ENCODE results near the gene C2orf74. TPM values are rescaled to one million over a fixed set of nuclear protein-coding genes. Genes with fewer than 3 reads are reported as not detected.

C2orf74 gene
- total and polyA plus RNA-seq, 3 donors from 2014 or later, result 39.4 to 50.0 (median 40.4) TPM

GRCh38 chr2:61183795-61184194 is 21.8 kb downstream of the C2orf74 start:
- TF ChIP-seq POLR2A (IDR thresholded peaks at IDR 0.05) (no peak), CTCF (IDR thresholded peaks at IDR 0.05) (no peak)
- Histone ChIP-seq H3K4me3 (no peak overlapping the region), H3K27me3 (no peaks in the 10 kb centered on the region), H3K9me3 (no peaks in the 10 kb centered on the region), H3K36me3 (ENCODE audit: low read depth, missing control alignments) (no peaks in the 10 kb centered on the region), H3K27ac (no peak overlapping the region), H3K4me1 (peaks cover 29% of the 10 kb centered on the region)
- no peak for DNase-seq
- 92 to 100% methylated on average over 3 of the region's 3 CpGs for WGBS, 2 donors
- intact Hi-C loops (cut with DNase I; ENCODE audit: low total_unique reads), result no loop called here

- no peaks in the 10 kb centered on the region for H3K36me3 ChIP-seq (ENCODE audit: low read depth, missing control alignments)
- intact Hi-C loops (cut with DNase I; ENCODE audit: low total_unique reads), result no loop called here
- H3K27me3 ChIP-seq, result no peaks in the 10 kb centered on the region
- no peak for TF ChIP-seq CTCF (IDR thresholded peaks at IDR 0.05)
- TF ChIP-seq POLR2A (IDR thresholded peaks at IDR 0.05), result no peak
- no peak overlapping the region for H3K27ac ChIP-seq
- H3K4me3 ChIP-seq, result no peak overlapping the region
- 90 to 92% methylated on average over 3 of the region's 3 CpGs for WGBS, 2 donors
- no peak for DNase-seq
- no peaks in the 10 kb centered on the region for H3K9me3 ChIP-seq
- peaks cover 24% of the 10 kb centered on the region for H3K4me1 ChIP-seq
These were observed 22.3 kb downstream of the C2orf74 start for GRCh38 chr2:61184263-61184662.

GRCh38 chr2:61185231-61185728 is 23.3 kb downstream of the C2orf74 start:
- no peaks in the 10 kb centered on the region for H3K27me3 ChIP-seq
- no peak overlapping the region for H3K27ac ChIP-seq
- H3K4me1 ChIP-seq, result peaks cover 14% of the 10 kb centered on the region
- intact Hi-C loops (cut with DNase I; ENCODE audit: low total_unique reads), result no loop called here
- TF ChIP-seq CTCF (IDR thresholded peaks at IDR 0.05), result no peak
- H3K4me3 ChIP-seq, result no peak overlapping the region
- no peak for DNase-seq
- H3K36me3 ChIP-seq (ENCODE audit: low read depth, missing control alignments), result no peaks in the 10 kb centered on the region
- H3K9me3 ChIP-seq, result no peaks in the 10 kb centered on the region

GRCh38 chr2:61187085-61187484 is 25.1 kb downstream of the C2orf74 start:
- H3K36me3 ChIP-seq (ENCODE audit: low read depth, missing control alignments), result no peaks in the 10 kb centered on the region
- no peak for DNase-seq
- no peak overlapping the region for H3K4me3 ChIP-seq
- H3K27me3 ChIP-seq, result no peaks in the 10 kb centered on the region
- intact Hi-C loops (cut with DNase I; ENCODE audit: low total_unique reads), result no loop called here
- H3K9me3 ChIP-seq, result no peaks in the 10 kb centered on the region
- no peak overlapping the region for H3K27ac ChIP-seq
- H3K4me1 ChIP-seq, result no peaks in the 10 kb centered on the region
- WGBS, 2 donors, result 76 to 88% methylated on average over 4 of the region's 4 CpGs
- TF ChIP-seq CTCF (IDR thresholded peaks at IDR 0.05), result no peak
- no peak for TF ChIP-seq POLR2A (IDR thresholded peaks at IDR 0.05)

All from testis (tissue), 3 donors.